HPDE6-E6E7 (cell line): Measurements from ENCODE around the gene GUCA1A.
"Not testable (repeated sequence)": the region's sequence is repeated elsewhere in the genome, so short reads cannot be mapped to it uniquely, and the experiment has no call there.

ENCODE experiments used
- DNase-seq: peaks from one replicate; pipeline ENCODE4 v3.0.0; 2011; ENCODE audit warnings: missing footprints; ENCODE audit errors: extremely low spot score

The GUCA1A gene

DNA sequence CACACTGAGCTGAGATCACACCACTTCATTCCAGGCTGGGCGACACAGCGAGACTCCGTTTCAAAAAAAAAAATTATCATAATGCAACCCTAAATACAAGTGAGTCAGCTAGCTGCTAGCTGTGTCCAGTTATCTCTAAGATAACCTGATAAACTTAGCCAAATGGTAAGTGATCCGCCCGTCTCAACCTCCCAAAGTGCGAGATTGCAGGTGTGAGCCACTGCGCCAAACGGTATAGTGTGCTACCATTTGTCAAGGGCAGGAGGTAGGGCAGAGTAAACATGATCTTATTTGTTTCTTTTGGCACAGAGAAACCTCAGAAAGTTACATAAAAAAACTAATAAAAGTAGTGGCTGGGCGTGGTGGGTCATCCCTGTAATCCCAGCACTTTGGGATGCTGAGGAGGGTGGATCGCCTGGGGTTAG is 26.0 kb upstream of the GUCA1A start:
- DNase-seq, result no peak

DNA sequence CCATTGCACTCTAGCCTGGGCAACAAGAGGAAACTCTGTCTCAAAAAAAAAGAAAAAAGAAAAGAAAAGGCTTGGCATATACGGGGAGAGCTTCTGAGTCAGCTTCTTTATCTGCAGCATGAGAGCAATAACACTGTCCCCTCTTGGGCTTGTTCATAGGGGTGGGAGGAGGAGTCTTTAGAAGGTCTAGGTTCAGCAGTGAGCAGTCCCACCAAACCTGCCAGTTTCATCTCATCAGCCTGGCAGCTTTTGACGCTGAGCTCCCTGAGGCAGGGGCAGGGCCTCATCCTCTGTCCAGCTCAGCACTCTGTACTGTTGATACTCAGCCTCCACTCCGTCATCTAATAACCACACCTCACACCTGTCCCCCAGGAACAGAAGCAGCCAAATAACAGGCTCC is 25.1 kb upstream of the GUCA1A start:
- no peak for DNase-seq

GRCh38 chr6:42150254-42150653 is 22.9 kb upstream of the GUCA1A start:
- DNase-seq, result no peak

DNA sequence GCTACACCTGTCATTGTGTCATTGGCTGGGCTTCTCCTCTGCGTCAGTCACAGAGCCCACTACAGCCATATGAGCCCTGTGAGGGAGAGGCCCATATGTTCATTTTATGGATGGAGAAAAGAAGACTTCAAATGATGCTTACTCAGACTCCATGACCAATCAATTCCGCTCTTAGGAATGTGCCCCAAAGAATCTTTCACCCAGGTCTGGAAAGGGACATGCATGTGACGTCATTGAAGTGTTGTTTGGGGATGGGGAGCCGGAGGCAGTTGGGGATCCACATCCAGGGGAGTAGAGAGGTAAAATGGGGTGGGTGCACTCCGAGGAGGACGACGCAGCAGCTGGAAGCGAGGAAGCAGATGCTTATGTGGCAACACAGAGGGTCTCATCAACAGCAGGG is 21.1 kb upstream of the GUCA1A start:
- no peak for DNase-seq

DNA sequence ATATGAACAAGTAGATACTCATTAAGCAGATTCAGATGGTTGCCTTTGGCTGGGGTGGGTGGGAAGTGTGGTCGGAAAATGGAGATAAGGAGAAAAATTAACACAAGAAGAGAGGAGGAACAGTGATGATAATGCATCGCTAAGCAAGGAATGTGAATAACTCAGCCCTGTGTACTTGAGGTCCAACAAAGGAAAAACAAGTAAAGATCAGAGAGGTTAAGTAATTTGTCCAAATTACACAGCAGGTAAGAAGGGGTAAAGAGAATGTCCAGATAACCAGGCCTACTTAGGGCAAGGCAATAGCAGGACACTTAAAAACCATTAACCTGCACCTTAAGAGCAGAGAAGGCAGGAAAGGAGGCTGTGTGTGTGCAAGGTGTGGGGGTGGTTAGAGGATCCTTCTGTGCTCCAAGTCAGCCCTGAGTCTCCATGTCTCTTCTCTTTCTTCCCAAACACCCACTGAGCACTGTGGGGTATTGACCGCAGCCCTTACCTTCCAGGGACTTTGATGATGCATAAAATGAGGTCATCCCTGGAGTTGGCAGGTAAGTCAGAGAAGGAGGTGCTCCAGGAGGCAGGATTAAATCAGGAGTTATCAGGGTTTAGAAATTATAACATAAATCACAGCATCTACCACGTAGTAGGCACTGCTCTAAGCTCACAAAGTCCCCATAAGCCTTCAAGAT is 20.5 kb upstream of the GUCA1A start:
- not testable (repeated sequence) for DNase-seq

GRCh38 chr6:42153921-42154320 is 19.2 kb upstream of the GUCA1A start:
- no peak for DNase-seq

GRCh38 chr6:42154461-42155209 is 18.5 kb upstream of the GUCA1A start:
- no peak for DNase-seq

GRCh38 chr6:42155293-42155692 is 17.9 kb upstream of the GUCA1A start:
- DNase-seq, result no peak

GRCh38 chr6:42156638-42157037 is 16.5 kb upstream of the GUCA1A start:
- DNase-seq, result no peak

DNA sequence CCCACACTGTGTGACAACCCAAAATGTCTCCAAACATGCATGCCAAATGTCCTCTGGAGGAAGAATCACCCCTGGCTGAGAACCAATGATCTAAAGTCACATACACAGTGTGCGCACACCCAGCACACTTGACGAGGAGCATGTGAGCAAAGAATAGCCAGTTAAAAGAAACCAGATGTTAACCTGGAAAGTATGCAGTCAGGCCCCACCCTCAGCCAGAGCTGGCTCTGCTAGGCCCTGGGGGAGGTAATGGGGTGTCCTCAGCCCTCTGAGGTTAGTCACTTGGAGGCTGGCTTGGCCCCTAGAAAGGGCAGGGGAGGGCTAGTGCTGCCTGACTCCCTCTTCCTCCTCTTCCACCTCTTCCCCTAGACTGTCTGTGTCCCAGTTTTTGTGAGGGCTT is 15.2 kb upstream of the GUCA1A start:
- no peak for DNase-seq

DNA sequence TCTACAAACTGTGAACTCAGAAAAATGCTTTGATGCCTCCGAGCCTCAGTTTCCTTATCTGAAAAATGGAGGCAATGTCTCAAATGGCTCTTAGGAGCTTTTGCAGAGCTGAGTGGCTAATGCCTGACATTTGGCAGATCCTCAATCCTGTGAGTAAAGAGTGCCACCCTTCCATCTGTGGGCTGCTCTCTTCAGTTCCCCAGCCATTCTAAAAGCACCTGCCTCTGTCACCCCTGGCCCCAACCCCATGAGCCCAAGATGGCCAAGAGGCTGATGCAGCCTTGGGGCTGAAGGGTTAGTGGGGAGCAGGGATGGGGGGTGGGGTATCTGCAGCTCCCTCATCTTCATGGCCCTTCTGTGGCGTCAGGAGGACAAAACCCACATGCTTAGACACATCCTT is 14.5 kb upstream of the GUCA1A start:
- DNase-seq, result no peak

DNA sequence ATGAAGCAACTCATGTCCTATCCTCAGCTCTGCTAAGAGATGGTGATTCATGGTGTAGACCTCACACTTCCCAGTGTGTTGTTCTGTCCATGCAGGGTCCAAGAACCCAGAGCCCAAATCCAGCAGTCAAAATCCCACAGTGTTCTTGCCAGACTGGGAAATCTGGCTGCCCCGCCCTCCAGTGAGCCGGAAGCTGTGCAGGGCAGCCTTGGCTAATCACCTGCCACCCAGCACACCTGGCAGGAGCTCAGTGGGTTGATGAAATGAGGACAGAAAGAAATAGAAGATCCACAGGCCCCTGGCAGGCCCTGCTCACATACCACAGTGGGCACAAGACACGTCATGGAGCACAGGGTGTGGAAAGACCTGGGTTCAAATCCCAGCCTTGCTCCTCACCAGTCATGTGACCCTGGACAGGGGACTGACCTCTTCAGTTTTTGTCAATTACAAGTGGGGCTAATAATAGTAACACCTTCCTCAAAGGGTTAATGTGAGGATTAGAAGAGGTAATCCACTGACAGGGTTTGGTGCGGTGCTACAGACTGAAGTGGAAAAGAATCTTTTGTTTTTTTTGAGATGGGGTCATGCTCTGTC is 13.6 kb upstream of the GUCA1A start:
- no peak for DNase-seq

- no peak for DNase-seq
Measured at GRCh38 chr6:42162384-42162783, 10.8 kb upstream of the GUCA1A start.

- no peak for DNase-seq
Measured at GRCh38 chr6:42162812-42163211, 10.4 kb upstream of the GUCA1A start.

GRCh38 chr6:42163981-42164380 is 9.2 kb upstream of the GUCA1A start:
- no peak for DNase-seq

DNA sequence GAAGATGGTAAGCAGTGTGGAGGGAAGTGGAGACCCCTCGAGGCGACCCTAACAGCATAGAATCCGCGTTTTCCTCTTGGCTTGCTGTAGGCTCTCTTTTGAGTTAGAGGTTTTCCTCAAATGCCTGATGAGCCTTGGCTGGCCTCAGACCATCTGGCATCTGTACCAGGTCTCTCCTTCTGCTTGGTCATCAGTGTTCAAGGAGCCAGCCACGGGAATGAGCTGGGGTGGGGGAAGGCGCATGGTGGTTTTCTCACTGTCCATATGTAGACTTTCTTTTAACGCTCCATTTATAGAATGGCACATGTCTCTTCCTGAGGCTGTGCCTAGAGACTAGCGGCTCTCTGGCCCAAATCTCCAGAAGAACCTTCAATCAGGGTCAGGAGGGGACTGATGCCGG is 8.1 kb upstream of the GUCA1A start:
- DNase-seq, result no peak

DNA sequence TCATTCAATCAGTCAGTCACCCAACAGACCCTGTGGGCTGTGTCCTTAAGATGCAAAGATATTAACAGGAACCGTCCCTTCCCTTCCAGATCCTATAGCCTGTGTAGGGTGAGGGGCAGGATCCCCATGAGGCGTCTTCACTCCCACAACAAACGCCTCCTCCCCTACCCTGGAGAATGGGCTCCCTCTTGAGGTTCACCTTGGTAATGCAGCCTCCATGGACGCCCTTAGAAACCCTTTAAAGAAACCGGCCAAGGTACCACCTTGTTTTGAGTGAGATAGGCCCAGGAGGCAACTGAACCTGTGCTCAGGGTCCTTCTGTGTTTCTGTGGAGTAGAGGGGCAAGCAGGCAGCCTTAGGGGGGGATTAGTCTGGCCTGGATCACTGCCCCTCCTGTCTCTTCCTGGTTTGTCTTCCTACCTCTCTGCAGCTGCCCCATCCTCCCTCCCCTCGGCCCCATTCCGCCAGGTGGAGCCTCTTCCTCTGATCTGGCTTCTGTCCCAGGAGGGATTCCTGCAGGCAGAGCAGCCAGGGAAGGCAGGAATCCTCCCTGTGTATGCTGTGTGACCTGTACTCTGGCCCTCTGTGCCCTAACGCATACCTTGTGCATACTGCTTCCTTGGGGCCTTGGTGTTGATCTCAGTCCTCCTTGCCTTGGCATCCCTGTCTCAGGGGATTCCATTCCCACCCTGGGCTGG is 6.6 kb upstream of the GUCA1A start:
- peak; percentile 87 for DNase-seq

- no peak for DNase-seq
Measured at GRCh38 chr6:42168650-42169049, 4.5 kb upstream of the GUCA1A start.

DNA sequence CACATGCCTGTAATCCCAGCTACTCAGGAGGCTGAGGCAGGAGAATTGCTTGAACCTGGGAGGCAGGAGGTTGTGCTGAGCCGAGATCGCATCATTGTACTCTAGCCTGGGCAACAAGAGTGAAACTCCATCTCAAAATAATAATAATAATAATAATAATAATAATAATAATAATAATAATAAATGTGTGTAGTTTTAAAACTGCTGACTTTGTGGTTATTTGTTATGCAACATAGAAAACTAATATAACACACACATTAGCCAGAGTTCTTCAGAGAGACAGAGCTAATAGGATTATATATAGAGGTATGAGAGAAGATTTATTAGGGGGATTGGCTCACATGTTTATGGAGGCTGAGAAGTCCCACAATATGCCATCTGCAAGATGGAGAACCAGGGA is 3.4 kb upstream of the GUCA1A start:
- not testable (repeated sequence) for DNase-seq

DNA sequence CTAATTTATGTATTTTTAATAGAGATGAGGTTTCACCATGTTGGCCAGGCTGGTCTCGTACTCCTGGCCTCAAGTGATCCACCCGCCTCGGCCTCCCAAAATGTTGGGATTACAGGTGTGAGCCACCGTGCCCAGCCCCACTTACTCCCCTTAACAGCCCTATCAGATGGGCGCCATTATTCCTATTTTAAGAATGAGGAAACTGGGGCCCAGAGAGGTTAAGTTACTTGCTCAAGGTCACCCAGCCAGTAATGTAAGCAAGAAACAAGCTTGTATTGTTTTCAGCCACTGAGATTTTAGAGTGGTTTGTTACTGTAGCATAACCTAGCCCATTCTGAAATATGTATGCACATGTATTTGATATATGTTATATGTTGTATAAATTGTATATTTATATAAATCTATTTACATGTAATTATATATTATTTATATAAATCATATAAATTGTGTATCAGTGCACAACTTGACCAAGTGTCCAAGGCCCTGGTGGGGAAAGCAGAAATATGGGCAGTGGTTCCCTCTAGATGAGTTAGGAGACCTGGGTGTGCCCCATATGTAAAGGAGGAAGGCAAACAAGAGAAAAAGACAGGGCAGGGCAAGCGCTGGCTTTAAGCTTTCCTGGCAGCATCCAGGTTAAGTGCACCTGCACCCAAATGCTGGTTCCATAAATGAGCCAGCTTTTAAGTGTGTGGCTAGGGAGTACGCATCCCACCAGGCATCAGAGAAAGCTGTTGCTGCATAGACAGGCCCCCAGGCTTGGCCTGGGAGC is 1.2 kb upstream of the GUCA1A start:
- DNase-seq, result no peak

DNA sequence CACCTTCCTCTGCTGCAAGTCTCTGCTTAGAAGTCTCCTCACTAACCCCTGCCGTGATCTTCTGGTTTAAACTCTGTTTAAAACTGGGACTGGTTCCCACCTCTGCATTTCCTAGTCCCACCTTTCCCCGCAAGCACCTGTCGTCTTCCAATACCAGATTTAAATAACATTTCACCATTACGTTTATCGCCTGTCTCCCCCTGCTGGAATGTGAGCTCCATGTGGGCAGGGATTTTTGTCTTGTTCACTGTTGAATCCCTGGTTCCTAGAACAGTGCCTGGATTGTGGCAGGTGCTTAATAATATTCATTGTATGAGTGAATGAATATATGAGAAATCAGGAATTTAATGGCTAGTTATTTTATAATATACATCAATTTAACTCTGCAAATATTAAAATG is 2.7 kb downstream of the GUCA1A start:
- no peak for DNase-seq

- no peak for DNase-seq
Measured at GRCh38 chr6:42176981-42177380, 3.8 kb downstream of the GUCA1A start.
